Testis (tissue), 3 donors: ENCODE measurements around the gene CCDC9B. TPM values are rescaled to one million over a fixed set of nuclear protein-coding genes. Genes with fewer than 3 reads are reported as not detected.

Source experiments
- DNase-seq: peaks from one replicate; pipeline ENCODE4 v3.0.0-alpha.2; 2019
- H3K27ac ChIP-seq, 2 donors: fragments of 200-600 bp; sonication (generic); one replicate each; pipeline ENCODE4 v1.5.1; 2019
- H3K27me3 ChIP-seq: fragments of 200-600 bp; sonication (generic); one replicate; pipeline ENCODE4 v1.5.1; 2019
- H3K36me3 ChIP-seq: fragments of 200-600 bp; sonication (generic); one replicate; pipeline ENCODE4 v1.5.1; 2017; ENCODE audit warnings: low read depth; ENCODE audit errors: missing control alignments
- H3K4me1 ChIP-seq: fragments of 200-600 bp; sonication (generic); one replicate; pipeline ENCODE4 v1.5.1; 2019
- H3K4me3 ChIP-seq, 2 donors: fragments of 200-600 bp; sonication (generic); one replicate each; pipeline ENCODE4 v1.5.1; 2017 to 2019
- H3K9me3 ChIP-seq: fragments of 200-600 bp; sonication (generic); one replicate; pipeline ENCODE4 v1.5.1; 2017
- CTCF ChIP-seq, 3 experiments: fragments of 450-650 bp in 2 of 3; fragments of 200-600 bp in 1 of 3; sonication (generic) in 1 of 3; IDR thresholded peaks; one replicate each; pipeline ENCODE4 v1.5.1; 2016 to 2019; ENCODE audit warnings: antibody characterized with exemption in 3 of 3, mild to moderate bottlenecking in 2 of 3, moderate library complexity in 1 of 3
- POLR2A ChIP-seq: fragments of 450-650 bp; IDR thresholded peaks from one replicate; pipeline ENCODE4 v1.6.1; 2017; ENCODE audit warnings: antibody characterized with exemption, mild to moderate bottlenecking, moderate library complexity
- WGBS, 2 donors: methylation state at CpG; one replicate each; pipeline ENCODE4 v1.1.5; 2018; 5-methylcytosine and 5-hydroxymethylcytosine counted together
- intact Hi-C: fragments of 100-400 bp; cut with DNase I; formaldehyde crosslinking; loops from one replicate; pipeline ENCODE4 v1.15.1; 2023; ENCODE audit warnings: low total_unique reads
- polyA plus RNA-seq: library from polyadenylated mRNA; stranded (reverse); fragments of 350-450 nt; fragmentation: Illumina TruSeq; extraction: RNeasy Lipid Tissue Mini Kit (QIAGEN cat#74804); gene quantifications from one replicate; pipeline ENCODE4 v1.2.3, GENCODE V29; 2014; ENCODE audit warnings: low read depth, low replicate concordance; ENCODE audit not compliant: insufficient read depth
- total RNA-seq, 2 donors: library from RNA; depleted of rRNA; stranded (reverse); fragments of >200 nt; gene quantifications; one replicate each; pipeline ENCODE4 v1.2.3, GENCODE V29; 2016

Gene CCDC9B
- total and polyA plus RNA-seq, 3 donors from 2014 or later, result 20.4 to 38.9 (median 36.8) TPM

GRCh38 chr15:40346579-40347558 is 6.1 kb upstream of the CCDC9B start:
- TF ChIP-seq POLR2A (no peak), CTCF (IDR thresholded peaks at IDR 0.05) (no peak)
- 88 to 90% methylated on average over 15 of the region's 15 CpGs for WGBS, 2 donors
- Histone ChIP-seq H3K9me3 (no peaks in the 10 kb centered on the region), H3K27me3 (no peaks in the 10 kb centered on the region), H3K4me3 (no peak overlapping the region), H3K27ac (no peak overlapping the region), H3K36me3 (no peaks in the 10 kb centered on the region), H3K4me1 (no peaks in the 10 kb centered on the region)
- intact Hi-C loops, result no loop called here
- DNase-seq, result no peak

GRCh38 chr15:40345867-40346578 is 5.3 kb upstream of the CCDC9B start:
- TF ChIP-seq POLR2A (no peak), CTCF (IDR thresholded peaks at IDR 0.05) (no peak)
- no peaks in the 10 kb centered on the region for H3K9me3 ChIP-seq
- H3K27ac ChIP-seq, result no peak overlapping the region
- no peaks in the 10 kb centered on the region for H3K36me3 ChIP-seq
- DNase-seq, result no peak
- WGBS, 2 donors, result 82 to 84% methylated on average over 3 to 6 of the region's 6 CpGs
- H3K4me3 ChIP-seq, result no peak overlapping the region
- intact Hi-C loops, result no loop called here
- no peaks in the 10 kb centered on the region for H3K27me3 ChIP-seq
- peaks cover 4% of the 10 kb centered on the region for H3K4me1 ChIP-seq

- H3K4me3 ChIP-seq, result no peak overlapping the region
- H3K27me3 ChIP-seq, result no peaks in the 10 kb centered on the region
- peaks cover 10% of the 10 kb centered on the region for H3K4me1 ChIP-seq
- H3K9me3 ChIP-seq, result no peaks in the 10 kb centered on the region
- WGBS, 2 donors, result 81 to 89% methylated on average over 7 to 10 of the region's 10 CpGs
- TF ChIP-seq CTCF (IDR thresholded peaks at IDR 0.05), result no peak
- no peak for TF ChIP-seq POLR2A
- intact Hi-C loops, result no loop called here
- H3K27ac ChIP-seq, result no peak overlapping the region
- no peak for DNase-seq
- no peaks in the 10 kb centered on the region for H3K36me3 ChIP-seq
Observed at GRCh38 chr15:40345225-40345866, 4.6 kb upstream of the CCDC9B start.

GRCh38 chr15:40344631-40345120 is 3.9 kb upstream of the CCDC9B start:
- intact Hi-C loops, result no loop called here
- Histone ChIP-seq H3K9me3 (no peaks in the 10 kb centered on the region), H3K4me1 (peaks cover 17% of the 10 kb centered on the region), H3K4me3 (no peak overlapping the region), H3K27ac (no peak overlapping the region), H3K27me3 (no peaks in the 10 kb centered on the region), H3K36me3 (no peaks in the 10 kb centered on the region)
- peak; percentile 63 for DNase-seq
- 53 to 58% methylated on average over 12 to 15 of the region's 15 CpGs for WGBS, 2 donors
- TF ChIP-seq CTCF (IDR thresholded peaks at IDR 0.05) (peak; percentile 26 to 66 (median 63)), POLR2A (no peak)
